NCI-H2029 treated with DMSO at 0.1 percent for 48 hours (cell line): Measurements from ENCODE around the gene SDC1.

Experiments
- DNase-seq: peaks from one replicate; lab custom pipeline; 2025; lab: John Stamatoyannopoulos, UW

Gene SDC1

GRCh38 chr2:20183373-20183772 is 41.6 kb downstream of the SDC1 start:
- DNase-seq = no peak

- DNase-seq = peak; percentile 62
Observed at GRCh38 chr2:20182241-20182931, 42.5 kb downstream of the SDC1 start.

GRCh38 chr2:20181761-20182160 is 43.2 kb downstream of the SDC1 start:
- DNase-seq = no peak

GRCh38 chr2:20180676-20181648 is 44.0 kb downstream of the SDC1 start:
- DNase-seq = no peak

GRCh38 chr2:20179755-20180594 is 45.0 kb downstream of the SDC1 start:
- no peak for DNase-seq

GRCh38 chr2:20179466-20179754 is 45.5 kb downstream of the SDC1 start:
- DNase-seq = no peak

- DNase-seq = no peak
Observed at GRCh38 chr2:20178666-20179465, 46.1 kb downstream of the SDC1 start.

GRCh38 chr2:20178249-20178607 is 46.7 kb downstream of the SDC1 start:
- no peak for DNase-seq

- no peak for DNase-seq
Observed at GRCh38 chr2:20177556-20178248, 47.2 kb downstream of the SDC1 start.

- DNase-seq = no peak
Observed at GRCh38 chr2:20176760-20177159, 48.2 kb downstream of the SDC1 start.

- DNase-seq = no peak
Observed at GRCh38 chr2:20175931-20176330, 49.0 kb downstream of the SDC1 start.

GRCh38 chr2:20175267-20175666 is 49.7 kb downstream of the SDC1 start:
- DNase-seq = no peak

- DNase-seq = no peak
Observed at GRCh38 chr2:20174410-20174809, 50.5 kb downstream of the SDC1 start.

GRCh38 chr2:20173496-20174402 is 51.2 kb downstream of the SDC1 start:
- no peak for DNase-seq

- no peak for DNase-seq
Observed at GRCh38 chr2:20173064-20173463, 51.9 kb downstream of the SDC1 start.

- DNase-seq = no peak
Observed at GRCh38 chr2:20172273-20173055, 52.5 kb downstream of the SDC1 start.

GRCh38 chr2:20171445-20171977 is 53.4 kb downstream of the SDC1 start:
- DNase-seq = no peak

GRCh38 chr2:20170704-20171250 is 54.2 kb downstream of the SDC1 start:
- DNase-seq = no peak
